GM12873 (cell line): Measurements from ENCODE around the gene MAP2K3.

Experiments
- TF ChIP-seq, protein P1 (sequence below): IDR thresholded peaks from 2 replicates; pipeline ENCODE4 v1.5.1; 2012; ENCODE audit warnings: low read depth, mild to moderate bottlenecking, moderate library complexity, low read length, control low read depth; ENCODE audit not compliant: insufficient read depth; ENCODE audit errors: missing control alignments

MAP2K3 gene

DNA sequence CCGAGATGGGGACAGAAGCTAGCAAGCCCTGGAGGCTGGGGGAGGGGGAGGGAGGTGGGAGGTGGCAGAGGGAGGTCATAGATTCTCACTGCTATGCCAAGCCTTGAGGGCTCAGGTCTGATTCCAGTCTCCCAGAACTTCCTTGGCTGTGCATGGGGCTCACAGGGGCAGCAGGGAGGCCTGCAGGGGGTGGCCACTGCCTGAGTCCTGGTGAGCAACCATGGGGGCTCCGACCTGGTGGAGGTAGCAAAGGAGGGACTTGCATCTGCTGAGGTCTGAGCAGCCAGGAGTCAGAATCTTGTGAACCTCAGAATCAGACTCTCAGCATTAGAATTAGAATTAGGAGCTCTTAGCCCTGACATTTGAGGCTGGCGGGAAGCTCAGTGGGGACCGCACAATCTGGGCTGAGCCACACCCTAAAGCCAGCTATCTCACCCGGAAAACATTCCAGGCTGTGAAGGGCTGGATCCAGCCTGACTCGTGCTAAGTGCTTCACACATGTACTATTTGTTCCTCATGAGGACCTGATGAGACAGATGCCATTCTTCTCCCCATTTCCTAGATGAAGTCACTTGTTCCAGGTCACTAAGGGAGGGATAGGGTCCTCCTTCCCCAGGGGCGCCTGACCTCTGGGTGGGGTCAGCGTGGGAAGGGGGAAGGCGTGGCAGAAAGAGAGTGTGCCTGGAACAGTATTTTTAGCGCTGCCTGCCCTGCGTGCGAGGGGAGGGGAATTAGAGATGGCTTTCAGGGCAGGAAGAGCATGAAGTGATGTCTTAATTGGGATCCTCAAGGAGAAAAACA lies 74.4 kb downstream of the MAP2K3 start:
- TF ChIP-seq, protein P1, sequence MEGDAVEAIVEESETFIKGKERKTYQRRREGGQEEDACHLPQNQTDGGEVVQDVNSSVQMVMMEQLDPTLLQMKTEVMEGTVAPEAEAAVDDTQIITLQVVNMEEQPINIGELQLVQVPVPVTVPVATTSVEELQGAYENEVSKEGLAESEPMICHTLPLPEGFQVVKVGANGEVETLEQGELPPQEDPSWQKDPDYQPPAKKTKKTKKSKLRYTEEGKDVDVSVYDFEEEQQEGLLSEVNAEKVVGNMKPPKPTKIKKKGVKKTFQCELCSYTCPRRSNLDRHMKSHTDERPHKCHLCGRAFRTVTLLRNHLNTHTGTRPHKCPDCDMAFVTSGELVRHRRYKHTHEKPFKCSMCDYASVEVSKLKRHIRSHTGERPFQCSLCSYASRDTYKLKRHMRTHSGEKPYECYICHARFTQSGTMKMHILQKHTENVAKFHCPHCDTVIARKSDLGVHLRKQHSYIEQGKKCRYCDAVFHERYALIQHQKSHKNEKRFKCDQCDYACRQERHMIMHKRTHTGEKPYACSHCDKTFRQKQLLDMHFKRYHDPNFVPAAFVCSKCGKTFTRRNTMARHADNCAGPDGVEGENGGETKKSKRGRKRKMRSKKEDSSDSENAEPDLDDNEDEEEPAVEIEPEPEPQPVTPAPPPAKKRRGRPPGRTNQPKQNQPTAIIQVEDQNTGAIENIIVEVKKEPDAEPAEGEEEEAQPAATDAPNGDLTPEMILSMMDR: no peak

DNA sequence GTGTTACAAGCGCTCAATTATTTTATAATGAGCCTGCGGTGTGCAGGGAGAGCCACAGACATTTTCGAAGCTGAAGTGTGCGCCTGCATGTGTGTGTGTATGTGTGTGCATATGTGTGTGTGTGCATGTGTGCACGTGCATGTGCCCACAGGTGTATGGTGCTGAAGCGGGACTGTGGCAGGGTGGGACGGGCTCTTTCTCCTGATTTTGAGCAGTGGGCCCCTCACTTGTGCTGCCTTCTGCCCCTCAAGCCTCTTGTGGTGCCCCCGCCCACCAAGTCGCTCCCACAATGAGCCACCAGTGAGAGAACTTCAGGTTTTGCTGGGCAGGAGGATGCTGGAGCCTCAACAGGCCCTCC lies 75.0 kb downstream of the MAP2K3 start:
- TF ChIP-seq, protein P1: no peak

DNA sequence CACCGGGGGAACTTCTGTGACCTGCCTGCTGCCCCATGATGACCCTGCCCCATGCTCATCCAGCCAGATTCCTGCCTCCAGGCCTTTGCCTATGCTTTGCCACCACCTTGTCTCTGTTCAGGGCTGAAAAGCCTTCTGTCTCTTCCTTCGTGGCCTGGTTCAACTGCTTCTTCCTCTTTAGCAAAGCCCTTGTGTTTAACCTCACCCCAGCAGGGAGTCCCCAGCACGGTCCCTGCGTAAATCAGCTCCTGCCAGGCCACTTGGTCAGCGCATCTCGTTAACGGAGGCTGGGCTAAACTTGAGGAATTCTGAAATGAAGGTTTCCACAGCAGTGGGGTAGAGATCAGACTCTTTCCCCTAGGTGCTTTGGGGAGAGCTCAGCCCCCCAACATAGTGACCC lies 75.5 kb downstream of the MAP2K3 start:
- TF ChIP-seq, protein P1: no peak

DNA sequence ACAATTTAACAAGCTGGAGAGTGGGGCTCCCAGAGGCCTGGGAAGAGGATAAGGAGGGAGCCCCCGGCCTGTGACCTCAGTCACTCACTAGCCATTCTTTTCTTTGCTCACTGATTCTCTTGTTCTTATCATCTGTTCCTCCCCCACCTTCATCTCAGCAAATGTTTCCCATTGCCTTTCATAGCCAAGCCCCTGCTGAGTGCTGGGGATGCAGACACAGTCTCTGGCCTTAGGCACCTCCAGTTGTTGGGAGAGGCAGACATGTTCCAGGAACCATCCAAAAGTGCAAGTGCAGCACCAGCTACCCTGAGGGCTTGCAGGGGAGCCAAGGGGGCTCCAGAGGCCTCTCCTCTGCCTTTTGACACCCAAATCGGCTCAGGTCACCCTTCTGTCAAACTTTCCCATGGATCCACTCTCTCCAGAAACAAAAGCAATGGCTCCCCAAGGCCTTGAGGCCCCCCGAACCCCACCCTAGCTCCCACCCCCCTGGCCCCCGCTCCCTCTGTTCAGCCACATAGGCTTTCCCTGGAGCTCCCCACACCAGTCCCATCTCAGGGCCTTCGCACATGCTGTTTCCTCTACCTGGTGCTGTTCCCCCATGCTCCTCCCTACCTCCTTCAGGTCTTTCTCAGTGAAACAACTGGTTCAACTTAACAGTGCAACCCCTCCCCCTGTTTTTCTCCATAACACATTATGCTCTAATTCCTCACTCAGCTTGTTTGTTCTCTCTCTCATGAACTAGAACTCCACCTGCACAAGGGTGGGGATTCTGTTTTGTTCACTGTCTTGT lies 76.7 kb downstream of the MAP2K3 start:
- TF ChIP-seq, protein P1: no peak

DNA sequence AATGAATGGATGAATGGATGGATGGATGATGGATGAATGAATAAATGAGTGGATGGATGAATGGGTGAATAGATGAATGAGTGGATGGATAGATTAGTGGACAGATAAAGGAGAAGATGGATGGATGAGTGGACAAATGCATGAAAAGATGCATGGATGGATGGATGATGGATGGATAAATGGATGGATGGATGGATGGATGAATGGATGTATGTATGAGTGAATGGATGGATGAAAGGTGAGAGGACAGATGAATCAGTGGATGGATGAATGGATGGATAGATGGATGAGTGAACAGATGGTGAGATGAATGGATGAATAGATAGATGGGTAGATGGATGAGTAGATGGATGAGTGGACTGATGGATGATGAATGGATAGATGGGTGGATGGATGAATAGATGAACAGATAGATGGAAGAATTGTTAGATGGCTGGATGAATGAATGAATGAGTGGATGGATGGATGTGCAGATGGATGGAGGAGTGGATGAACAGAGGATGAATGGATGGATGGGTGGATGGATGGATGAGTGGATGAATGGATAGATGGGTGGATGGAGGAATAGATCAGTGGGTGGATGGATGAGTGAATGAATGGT lies 77.9 kb downstream of the MAP2K3 start:
- TF ChIP-seq, protein P1: no peak

DNA sequence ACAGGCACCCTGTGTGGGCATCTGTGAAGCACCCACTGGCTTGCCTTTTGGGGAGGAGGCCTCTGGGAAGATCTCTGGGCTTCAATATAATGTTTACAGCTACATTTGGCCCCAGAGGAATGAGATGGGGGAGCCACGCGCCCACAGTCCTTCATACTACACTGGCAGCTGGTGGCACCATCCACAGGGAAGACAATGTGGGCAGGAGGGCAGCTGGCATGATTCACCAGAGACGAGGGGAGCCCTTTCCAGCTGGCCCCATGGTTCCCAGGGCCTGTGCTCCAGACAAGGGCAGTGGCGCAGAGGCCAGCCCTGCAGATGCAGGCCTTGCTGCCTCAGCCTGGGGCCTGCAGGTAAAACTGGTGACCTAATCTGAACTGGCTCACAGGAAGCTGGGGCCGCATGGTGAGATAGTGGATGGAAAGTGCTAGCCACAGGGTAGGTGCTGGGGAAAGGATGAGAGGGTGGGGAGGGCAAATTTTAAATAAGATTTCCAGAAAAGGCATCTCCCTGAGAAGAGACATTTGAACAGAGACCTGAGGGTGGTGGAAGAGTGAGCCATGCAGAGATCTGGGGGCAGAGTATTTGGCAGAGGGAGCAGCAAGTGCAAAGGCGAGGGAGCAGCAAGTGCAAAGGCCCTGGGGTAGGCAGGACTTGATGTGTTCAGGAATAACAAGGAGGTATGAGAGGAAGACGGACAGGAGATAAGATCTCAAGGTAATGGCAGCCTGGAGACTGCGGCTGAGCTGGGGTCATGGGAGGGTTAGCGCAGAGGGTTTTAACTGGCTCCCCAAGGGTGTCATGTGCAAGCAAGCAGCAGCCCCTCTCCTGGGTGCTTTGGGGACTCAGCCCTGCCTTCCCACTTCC lies 79.5 kb downstream of the MAP2K3 start:
- TF ChIP-seq, protein P1: no peak
